ENCODE measurements around the gene SLC39A13.

Gene SLC39A13

DNA sequence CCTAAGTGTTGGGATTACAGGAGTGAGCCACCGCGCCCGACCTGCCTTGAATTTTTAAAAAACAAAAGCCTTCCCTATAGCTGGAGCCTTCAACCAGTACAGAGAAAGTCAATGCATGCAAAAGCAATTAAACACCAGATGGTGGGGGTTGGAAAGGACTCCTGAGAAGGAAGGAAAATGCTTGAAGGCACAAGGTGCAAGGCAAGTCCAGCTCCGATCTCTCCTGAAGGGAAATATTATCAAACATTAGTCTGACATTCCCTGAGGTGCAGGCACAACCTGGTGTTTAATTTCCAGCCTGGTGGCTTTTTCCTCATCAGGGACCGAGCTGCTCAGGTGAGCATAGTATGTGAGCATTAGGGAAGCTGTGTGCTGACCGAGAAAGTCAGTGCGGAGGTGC lies 53.5 kb downstream of the SLC39A13 start:
- DNase-seq: no peak

DNA sequence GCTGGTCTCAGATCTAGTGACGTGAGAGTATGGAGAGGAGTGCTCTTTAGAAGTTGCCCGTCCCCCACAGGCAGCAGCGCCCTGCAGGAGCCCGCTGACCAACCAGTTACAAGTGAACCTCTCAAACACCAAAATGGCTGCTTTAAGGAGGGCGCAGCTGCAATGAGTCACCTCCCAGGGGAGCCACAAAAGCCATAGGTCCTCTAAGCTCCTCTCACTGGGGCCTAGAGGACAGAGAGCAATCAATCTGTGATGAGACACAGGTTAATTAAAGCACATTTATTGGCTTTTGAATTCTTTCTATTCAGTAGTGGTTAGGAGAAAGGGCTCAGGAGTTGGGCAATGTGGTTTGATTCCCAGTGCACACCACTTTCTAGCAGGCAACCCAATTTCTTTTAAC lies 56.1 kb downstream of the SLC39A13 start:
- no peak for DNase-seq
